GM23248 (cell line): ENCODE measurements around the gene ARL10. TPM values are rescaled to one million over a fixed set of nuclear protein-coding genes. Genes with fewer than 3 reads are reported as not detected.

Experiments
- DNase-seq: peaks from one replicate; pipeline ENCODE4 v3.0.0-alpha.2; 2015
- H2AFZ ChIP-seq: fragments of 200-600 bp; sonication (generic); 2 replicates; pipeline ENCODE4 v1.6.1; 2016; ENCODE audit warnings: antibody characterized with exemption
- H3F3A ChIP-seq: fragments of 200-600 bp; sonication (generic); 2 replicates; pipeline ENCODE4 v1.6.1; 2016; ENCODE audit warnings: mild to moderate bottlenecking, antibody characterized with exemption, mixed run types; ENCODE audit not compliant: insufficient read depth
- H3K27ac ChIP-seq: fragments of 200-600 bp; sonication (generic); 2 replicates; pipeline ENCODE4 v1.5.1; 2016; ENCODE audit warnings: mild to moderate bottlenecking
- H3K27me3 ChIP-seq: fragments of 200-600 bp; sonication (generic); replicated peaks from 2 replicates; pipeline ENCODE4 v1.6.1; 2016; ENCODE audit warnings: mild to moderate bottlenecking; ENCODE audit not compliant: insufficient read depth
- H3K36me3 ChIP-seq: fragments of 200-600 bp; sonication (generic); 2 replicates; pipeline ENCODE4 v1.6.1; 2016; ENCODE audit warnings: low read depth, mild to moderate bottlenecking
- H3K4me1 ChIP-seq: fragments of 200-600 bp; sonication (generic); 2 replicates; pipeline ENCODE4 v1.6.1; 2016; ENCODE audit warnings: mild to moderate bottlenecking; ENCODE audit not compliant: insufficient read depth
- H3K4me2 ChIP-seq: fragments of 200-600 bp; sonication (generic); one replicate; pipeline ENCODE4 v1.6.1; 2016; ENCODE audit warnings: mild to moderate bottlenecking; ENCODE audit not compliant: unreplicated experiment
- H3K4me3 ChIP-seq: fragments of 200-600 bp; sonication (generic); 2 replicates; pipeline ENCODE4 v1.5.1; 2016; ENCODE audit warnings: mild to moderate bottlenecking
- H3K79me2 ChIP-seq: fragments of 200-600 bp; sonication (generic); 2 replicates; pipeline ENCODE4 v1.6.1; 2016; ENCODE audit warnings: mild to moderate bottlenecking; ENCODE audit not compliant: insufficient read depth
- H3K9ac ChIP-seq: fragments of 200-600 bp; sonication (generic); 2 replicates; pipeline ENCODE4 v1.6.1; 2016; ENCODE audit warnings: mild to moderate bottlenecking
- H3K9me2 ChIP-seq: fragments of 200-600 bp; sonication (generic); 2 replicates; pipeline ENCODE4 v1.6.1; 2016; ENCODE audit warnings: mixed run types, mild to moderate bottlenecking, moderate library complexity; ENCODE audit not compliant: insufficient read depth
- H3K9me3 ChIP-seq: fragments of 200-600 bp; sonication (generic); one replicate; pipeline ENCODE4 v1.6.1; 2017; ENCODE audit warnings: low read depth
- H4K20me1 ChIP-seq: fragments of 200-600 bp; sonication (generic); 2 replicates; pipeline ENCODE4 v1.6.0; 2016; ENCODE audit not compliant: insufficient read depth
- EZH2 ChIP-seq: fragments of 200-600 bp; sonication (generic); IDR thresholded peaks from 2 replicates; pipeline ENCODE4 v1.6.1; 2018; ENCODE audit warnings: antibody characterized with exemption, mild to moderate bottlenecking; ENCODE audit not compliant: insufficient read depth, poor library complexity, severe bottlenecking
- EZH2phosphoT487 ChIP-seq: fragments of 200-600 bp; sonication (generic); IDR thresholded peaks from 2 replicates; pipeline ENCODE4 v1.6.1; 2018; ENCODE audit warnings: antibody characterized with exemption, moderate library complexity, mild to moderate bottlenecking, low read depth; ENCODE audit not compliant: insufficient read depth
- WGBS, 2 experiments: methylation state at CpG; one replicate each; pipeline ENCODE4 v1.1.6; 2015 to 2017; ENCODE audit warnings: low lambda C conversion rate in 2 of 2, low coverage in 1 of 2; ENCODE audit errors: missing lambda C conversion rate in 2 of 2; 5-methylcytosine and 5-hydroxymethylcytosine counted together
- in situ Hi-C: fragments of 300-500 bp; cut with MboI; formaldehyde crosslinking; loops from 2 replicates; pipeline ENCODE4 v1.15.0; 2020
- polyA plus RNA-seq: library from polyadenylated mRNA; unstranded; fragments of >200 nt; fragmentation: Nextera tagmentation; extraction: Ambion mirVana; gene quantifications from 2 replicates; pipeline ENCODE4 v1.2.1, GENCODE V29; 2016
- total RNA-seq: library from RNA; depleted of rRNA; stranded (reverse); fragments of >200 nt; shearing (Covaris generic); gene quantifications from 2 replicates; pipeline ENCODE4 v1.2.3, GENCODE V29; 2014

Gene ARL10
- total and polyA plus RNA-seq, 2 experiments from 2014 or later = 6.7 to 8.3 TPM

DNA sequence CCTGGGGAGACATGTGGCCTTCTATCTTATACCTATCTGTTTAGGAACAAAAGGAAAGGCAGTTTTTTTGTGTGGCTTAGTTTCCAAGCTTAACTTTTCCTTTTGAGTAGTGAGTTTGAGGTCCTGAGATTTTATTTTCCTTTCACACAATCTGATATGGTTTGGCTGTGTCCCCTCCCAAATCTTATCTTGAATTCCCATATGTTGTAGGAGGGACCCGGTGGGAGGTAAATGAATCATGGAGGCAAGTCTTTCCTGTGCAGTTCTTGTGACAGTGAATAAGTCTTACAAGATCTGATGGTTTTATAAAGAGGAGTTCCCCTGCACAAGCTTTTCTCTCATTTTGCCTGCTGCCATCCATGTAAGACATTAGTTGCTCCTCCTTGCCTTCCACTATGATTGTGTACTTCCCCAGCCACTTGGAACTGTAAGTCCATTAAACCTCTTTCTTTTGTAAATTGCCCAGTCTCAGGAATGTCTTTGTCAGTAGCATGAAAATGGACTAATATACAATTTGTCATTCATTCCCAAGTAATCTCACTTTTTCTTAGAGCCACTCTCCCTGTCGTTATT lies 55.8 kb downstream of the ARL10 start:
- WGBS, 2 experiments = 49 to 52% methylated on average over 2 of the region's 2 CpGs
- in situ Hi-C loops = no loop called here

DNA sequence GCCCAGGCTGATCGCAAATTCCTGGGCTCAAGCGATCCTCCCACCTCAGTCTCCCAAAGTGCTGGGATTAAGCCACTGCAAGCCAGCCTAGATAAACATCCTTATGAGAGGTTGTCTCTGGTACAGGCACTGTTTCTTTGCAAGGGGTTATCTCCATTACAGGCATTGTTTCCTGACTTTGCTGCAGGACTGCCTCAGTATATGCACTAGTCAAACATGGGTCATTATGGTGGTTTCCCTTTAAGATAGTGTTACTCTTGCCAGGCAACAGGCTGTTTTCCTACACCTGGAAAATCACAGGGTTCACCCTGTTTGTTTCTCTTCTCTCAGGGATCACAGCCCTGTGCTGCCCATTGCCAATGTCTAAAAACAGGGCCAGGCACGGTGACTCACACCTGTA lies 58.9 kb downstream of the ARL10 start:
- WGBS, 2 experiments = 82 to 83% methylated on average over 3 of the region's 3 CpGs
- in situ Hi-C loops = no loop called here
- H4K20me1 ChIP-seq = no peaks in the 10 kb centered on the region
- H3K9ac ChIP-seq = no peak overlapping the region
- H3F3A ChIP-seq = no peaks in the 10 kb centered on the region
- no peaks in the 10 kb centered on the region for H3K79me2 ChIP-seq
- H2AFZ ChIP-seq = no peak overlapping the region
- no peaks in the 10 kb centered on the region for H3K36me3 ChIP-seq
- no peaks in the 10 kb centered on the region for H3K4me1 ChIP-seq
- no peak for DNase-seq
- H3K9me2 ChIP-seq = no peaks in the 10 kb centered on the region
- H3K27me3 ChIP-seq = no peaks in the 10 kb centered on the region
- no peak overlapping the region for H3K27ac ChIP-seq
- no peak for TF ChIP-seq EZH2
- H3K9me3 ChIP-seq = no peaks in the 10 kb centered on the region
- H3K4me3 ChIP-seq = no peak overlapping the region
- H3K4me2 ChIP-seq = no peak overlapping the region

More for the DNA sequence above, 55.8 kb downstream of the ARL10 start:
- Histone ChIP-seq H2AFZ (no peak overlapping the region), H3K9ac (no peak overlapping the region), H3K4me2 (no peak overlapping the region), H3K4me3 (no peak overlapping the region), H3K9me2 (no peaks in the 10 kb centered on the region), H3K27ac (no peak overlapping the region), H3K9me3 (no peaks in the 10 kb centered on the region), H3K4me1 (no peaks in the 10 kb centered on the region), H3K27me3 (no peaks in the 10 kb centered on the region), H3F3A (no peaks in the 10 kb centered on the region), H3K36me3 (no peaks in the 10 kb centered on the region), H3K79me2 (no peaks in the 10 kb centered on the region), H4K20me1 (no peaks in the 10 kb centered on the region)
- TF ChIP-seq EZH2phosphoT487 = no peak
- no peak for TF ChIP-seq EZH2
- DNase-seq = no peak

DNA sequence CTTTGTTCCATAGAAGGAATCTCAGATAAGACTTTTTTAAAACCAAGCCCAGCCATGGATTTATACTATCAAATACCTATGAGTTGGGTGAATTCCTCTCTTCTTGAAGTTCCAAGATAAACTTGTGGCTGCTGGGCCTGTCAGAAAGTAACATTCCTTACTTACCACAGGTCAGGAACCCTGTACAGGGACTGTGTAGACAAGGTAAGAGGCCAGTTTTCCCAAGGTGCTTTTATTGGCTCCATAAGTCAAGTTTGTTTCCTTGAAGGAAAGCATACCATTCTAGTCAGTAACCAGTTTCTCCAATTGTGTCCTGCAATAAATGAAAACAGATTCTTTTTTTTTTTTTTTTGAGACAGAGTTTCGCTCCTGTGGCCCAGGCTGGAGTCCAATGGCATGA lies 59.9 kb downstream of the ARL10 start:
- H3F3A ChIP-seq = no peaks in the 10 kb centered on the region
- no peaks in the 10 kb centered on the region for H4K20me1 ChIP-seq
- H3K27ac ChIP-seq = no peak overlapping the region
- H3K9me2 ChIP-seq = no peaks in the 10 kb centered on the region
- no peaks in the 10 kb centered on the region for H3K36me3 ChIP-seq
- in situ Hi-C loops = no loop called here
- H3K4me3 ChIP-seq = no peak overlapping the region
- H3K9me3 ChIP-seq = no peaks in the 10 kb centered on the region
- no peak overlapping the region for H3K4me2 ChIP-seq
- no peak overlapping the region for H3K9ac ChIP-seq
- no peak for TF ChIP-seq EZH2phosphoT487
- no peak for TF ChIP-seq EZH2
- no peaks in the 10 kb centered on the region for H3K79me2 ChIP-seq
- DNase-seq = no peak
- no peaks in the 10 kb centered on the region for H3K27me3 ChIP-seq
- WGBS, 2 experiments = 88 to 91% methylated on average over 1 of the region's 1 CpG
- H3K4me1 ChIP-seq = no peaks in the 10 kb centered on the region
- H2AFZ ChIP-seq = no peak overlapping the region

DNA sequence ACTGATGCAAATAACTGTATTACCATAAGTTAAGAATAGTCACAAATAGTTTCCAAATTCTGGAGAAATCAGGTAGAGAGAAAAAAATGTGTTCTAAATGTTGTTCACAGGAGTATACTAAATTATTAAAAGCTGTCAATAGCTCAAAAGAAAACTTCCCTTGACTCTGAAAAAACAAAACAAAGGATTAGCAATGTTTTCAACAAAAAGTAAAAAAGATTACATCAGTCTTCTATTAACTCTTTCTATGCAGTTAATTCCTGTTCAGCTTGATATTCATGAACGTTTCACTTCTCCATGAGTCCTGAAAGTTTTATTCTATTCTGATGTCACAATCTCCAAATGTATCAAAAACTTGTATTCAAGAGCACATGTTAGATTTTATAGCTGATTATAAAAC lies 60.5 kb downstream of the ARL10 start:
- whole genome bisulfite sequencing, 2 experiments = 52 to 64% methylated on average over 1 of the region's 1 CpG
- TF ChIP-seq EZH2phosphoT487 (no peak), EZH2 (no peak)
- Histone ChIP-seq H3K9me2 (no peaks in the 10 kb centered on the region), H3K27me3 (no peaks in the 10 kb centered on the region), H3K79me2 (no peaks in the 10 kb centered on the region), H3F3A (no peaks in the 10 kb centered on the region), H2AFZ (no peak overlapping the region), H3K27ac (no peak overlapping the region), H3K4me1 (no peaks in the 10 kb centered on the region), H3K4me2 (no peak overlapping the region), H3K9me3 (no peaks in the 10 kb centered on the region), H3K9ac (no peak overlapping the region), H3K4me3 (no peak overlapping the region), H4K20me1 (no peaks in the 10 kb centered on the region), H3K36me3 (no peaks in the 10 kb centered on the region)
- no peak for DNase-seq
- in situ Hi-C loops = no loop called here

DNA sequence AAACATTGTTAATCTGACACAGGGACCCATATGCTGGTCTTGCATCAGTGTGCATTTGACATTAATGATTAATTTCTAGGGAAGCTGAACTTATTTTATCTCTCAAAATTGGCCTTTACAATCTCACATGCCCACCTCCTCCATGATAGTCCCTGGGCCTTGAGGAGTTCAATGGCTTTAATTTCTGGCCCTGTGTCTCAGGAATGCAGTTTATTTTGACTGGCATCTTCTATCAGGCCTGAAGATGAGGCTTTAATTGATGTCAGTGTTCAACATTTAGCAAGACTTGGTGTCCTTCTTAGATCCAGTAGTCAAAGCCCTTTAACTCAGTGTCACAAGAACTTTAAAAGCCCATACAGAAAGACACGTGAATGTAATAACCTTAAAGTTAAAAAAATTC lies 61.6 kb downstream of the ARL10 start:
- in situ Hi-C loops = no loop called here
- Histone ChIP-seq H3K27me3 (no peaks in the 10 kb centered on the region), H3K36me3 (no peaks in the 10 kb centered on the region), H3K4me2 (no peak overlapping the region), H3K79me2 (no peaks in the 10 kb centered on the region), H3F3A (no peaks in the 10 kb centered on the region), H3K9me3 (no peaks in the 10 kb centered on the region), H3K4me3 (no peak overlapping the region), H4K20me1 (no peaks in the 10 kb centered on the region), H3K9ac (no peak overlapping the region), H3K9me2 (no peaks in the 10 kb centered on the region), H3K27ac (no peak overlapping the region), H3K4me1 (no peaks in the 10 kb centered on the region), H2AFZ (no peak overlapping the region)
- no peak for TF ChIP-seq EZH2
- no peak for TF ChIP-seq EZH2phosphoT487
- DNase-seq = no peak
- whole genome bisulfite sequencing, 2 experiments = 41 to 55% methylated on average over 1 of the region's 1 CpG
